OCI-LY7 (cell line): Measurements from ENCODE around the gene UNC13A. TPM values are rescaled to one million over a fixed set of nuclear protein-coding genes. Genes with fewer than 3 reads are reported as not detected.

Source experiments
- BruUV-seq: library from RNA; stranded (reverse); fragments of 400-500 nt; replicated peaks from 2 replicates; lab custom pipeline; 2021; lab: Mats Ljungman, UMichigan
- CTCF ChIA-PET: fragments of 300-600 bp; sonication (Branson Sonifier 250); formaldehyde crosslinking; loops from one replicate; lab custom pipeline; 2022; ENCODE audit warnings: antibody characterized with exemption; ENCODE audit not compliant: unreplicated experiment; lab: Charles Lee
- POLR2A ChIA-PET: fragments of 300-600 bp; sonication (Branson Sonifier 250); formaldehyde crosslinking; loops from one replicate; lab custom pipeline; 2022; ENCODE audit warnings: antibody characterized with exemption; lab: Charles Lee
- DNase-seq: peaks from one replicate; pipeline ENCODE4 v3.0.0-alpha.2; 2015; ENCODE audit warnings: low spot score
- H2AFZ ChIP-seq: fragments of 200-600 bp; sonication (generic), shearing (Covaris generic); 2 replicates; pipeline ENCODE4 v1.6.1; 2014; ENCODE audit warnings: mild to moderate bottlenecking, antibody characterized with exemption, low read length, moderate library complexity
- H3K27ac ChIP-seq: fragments of 200-600 bp; sonication (generic); 2 replicates; pipeline ENCODE4 v1.5.1; 2014; ENCODE audit warnings: mixed run types, low read depth, mild to moderate bottlenecking, moderate library complexity, low read length, inconsistent platforms; ENCODE audit not compliant: poor library complexity, severe bottlenecking
- H3K36me3 ChIP-seq: fragments of 200-600 bp; sonication (generic); 2 replicates; pipeline ENCODE4 v1.6.1; 2014; ENCODE audit warnings: mild to moderate bottlenecking, antibody characterized with exemption, low read length, moderate library complexity, mixed read lengths; ENCODE audit not compliant: insufficient read depth
- H3K4me1 ChIP-seq: fragments of 200-600 bp; sonication (generic); 2 replicates; pipeline ENCODE4 v1.5.1; 2014; ENCODE audit warnings: mild to moderate bottlenecking, low read length; ENCODE audit not compliant: insufficient read depth, poor library complexity, severe bottlenecking
- H3K4me2 ChIP-seq: fragments of 200-600 bp; sonication (generic); 2 replicates; pipeline ENCODE4 v1.6.1; 2014; ENCODE audit warnings: mild to moderate bottlenecking, low read length
- H3K4me3 ChIP-seq: fragments of 200-600 bp; sonication (generic); 2 replicates; pipeline ENCODE4 v1.5.1; 2014; ENCODE audit warnings: mild to moderate bottlenecking, low read depth, low read length; ENCODE audit not compliant: poor library complexity, severe bottlenecking
- H3K79me2 ChIP-seq: fragments of 200-600 bp; sonication (generic); 2 replicates; pipeline ENCODE4 v1.6.1; 2016; ENCODE audit warnings: low read depth, mild to moderate bottlenecking, low read length, moderate library complexity, mixed read lengths; ENCODE audit not compliant: insufficient read depth
- H3K9me2 ChIP-seq: fragments of 200-600 bp; sonication (generic); 2 replicates; pipeline ENCODE4 v1.6.1; 2016; ENCODE audit warnings: mild to moderate bottlenecking, low read length, mixed read lengths; ENCODE audit not compliant: insufficient read depth
- H3K9me3 ChIP-seq: fragments of 200-600 bp; sonication (generic); 2 replicates; pipeline ENCODE4 v1.6.1; 2014; ENCODE audit warnings: mild to moderate bottlenecking, mixed run types, low read length, mixed read lengths
- H4K20me1 ChIP-seq: fragments of 200-600 bp; sonication (generic); 2 replicates; pipeline ENCODE4 v1.6.1; 2014; ENCODE audit warnings: mild to moderate bottlenecking, antibody characterized with exemption, low read length, moderate library complexity, mixed read lengths; ENCODE audit not compliant: insufficient read depth
- EZH2phosphoT487 ChIP-seq: fragments of 200-600 bp; sonication (generic); IDR thresholded peaks from 2 replicates; pipeline ENCODE4 v1.6.1; 2018; ENCODE audit warnings: low read depth, borderline replicate concordance, mild to moderate bottlenecking, mixed run types, antibody characterized with exemption, low read length, moderate library complexity, mixed read lengths
- intact Hi-C: fragments of 100-400 bp; cut with micrococcal nuclease; formaldehyde crosslinking; loops from one replicate; pipeline ENCODE4 v1.10.0; 2022; ENCODE audit not compliant: unreplicated experiment
- total RNA-seq, 2 experiments: library from RNA; depleted of rRNA in 1 of 2; stranded (reverse); fragments of >200 nt in 1 of 2; shearing (Covaris generic) in 1 of 2; gene quantifications; 2 replicates each; pipeline ENCODE4 v1.2.3, GENCODE V29; 2014 to 2022
- TF ChIP-seq, protein P1 (sequence below): fragments of 200-600 bp; sonication (generic); conservative IDR thresholded peaks from 2 replicates; pipeline ENCODE4 v1.5.1; 2014; ENCODE audit warnings: mild to moderate bottlenecking, antibody characterized with exemption, low read length, moderate library complexity, mixed read lengths

Gene UNC13A
- total RNA-seq, 2 experiments from 2014 or later, result 0.72 to 0.92 TPM

DNA sequence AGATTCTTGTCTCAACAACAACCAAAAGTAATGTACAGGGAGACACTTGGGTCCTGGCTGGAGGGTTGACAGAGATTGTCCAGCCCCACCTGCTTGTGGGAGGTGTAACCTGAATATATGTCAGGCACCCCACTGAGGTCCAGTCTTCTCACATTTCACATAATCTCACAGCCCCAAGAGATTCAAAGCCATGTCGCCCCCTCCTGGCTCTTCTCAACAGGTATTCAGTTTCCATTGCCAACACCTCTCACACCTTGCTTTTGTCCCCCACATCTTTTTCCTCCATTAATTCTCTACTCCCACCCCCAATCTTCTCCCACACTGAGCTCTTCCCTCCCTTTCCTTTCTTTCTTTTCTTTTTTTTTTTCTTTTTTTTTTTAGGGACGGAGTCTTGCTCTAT lies 11.2 kb downstream of the UNC13A start:
- Histone ChIP-seq H3K27ac (no peak overlapping the region), H3K79me2 (no peaks in the 10 kb centered on the region), H3K4me3 (no peak overlapping the region), H3K9me3 (no peaks in the 10 kb centered on the region), H3K4me2 (no peak overlapping the region), H3K36me3 (no peaks in the 10 kb centered on the region), H3K4me1 (no peaks in the 10 kb centered on the region), H4K20me1 (no peaks in the 10 kb centered on the region), H3K9me2 (no peaks in the 10 kb centered on the region), H2AFZ (no peak overlapping the region)
- TF ChIP-seq, protein P1, sequence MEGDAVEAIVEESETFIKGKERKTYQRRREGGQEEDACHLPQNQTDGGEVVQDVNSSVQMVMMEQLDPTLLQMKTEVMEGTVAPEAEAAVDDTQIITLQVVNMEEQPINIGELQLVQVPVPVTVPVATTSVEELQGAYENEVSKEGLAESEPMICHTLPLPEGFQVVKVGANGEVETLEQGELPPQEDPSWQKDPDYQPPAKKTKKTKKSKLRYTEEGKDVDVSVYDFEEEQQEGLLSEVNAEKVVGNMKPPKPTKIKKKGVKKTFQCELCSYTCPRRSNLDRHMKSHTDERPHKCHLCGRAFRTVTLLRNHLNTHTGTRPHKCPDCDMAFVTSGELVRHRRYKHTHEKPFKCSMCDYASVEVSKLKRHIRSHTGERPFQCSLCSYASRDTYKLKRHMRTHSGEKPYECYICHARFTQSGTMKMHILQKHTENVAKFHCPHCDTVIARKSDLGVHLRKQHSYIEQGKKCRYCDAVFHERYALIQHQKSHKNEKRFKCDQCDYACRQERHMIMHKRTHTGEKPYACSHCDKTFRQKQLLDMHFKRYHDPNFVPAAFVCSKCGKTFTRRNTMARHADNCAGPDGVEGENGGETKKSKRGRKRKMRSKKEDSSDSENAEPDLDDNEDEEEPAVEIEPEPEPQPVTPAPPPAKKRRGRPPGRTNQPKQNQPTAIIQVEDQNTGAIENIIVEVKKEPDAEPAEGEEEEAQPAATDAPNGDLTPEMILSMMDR, result peak; percentile 71
- TF ChIP-seq EZH2phosphoT487, result no peak
- intact Hi-C loops, result no loop called here
- no TSS peak for BruUV-seq
- CTCF ChIA-PET, result interaction anchor here (0.6 kb wide), 1 partner anchor 70 kb away, joined by 6 read pairs; no protein-coding TSS in a partner anchor
- peak; percentile 47 for DNase-seq
- POLR2A ChIA-PET, result interaction anchor here (0.6 kb wide), 1 partner anchor 182 kb away, joined by 6 read pairs; no protein-coding TSS in a partner anchor

DNA sequence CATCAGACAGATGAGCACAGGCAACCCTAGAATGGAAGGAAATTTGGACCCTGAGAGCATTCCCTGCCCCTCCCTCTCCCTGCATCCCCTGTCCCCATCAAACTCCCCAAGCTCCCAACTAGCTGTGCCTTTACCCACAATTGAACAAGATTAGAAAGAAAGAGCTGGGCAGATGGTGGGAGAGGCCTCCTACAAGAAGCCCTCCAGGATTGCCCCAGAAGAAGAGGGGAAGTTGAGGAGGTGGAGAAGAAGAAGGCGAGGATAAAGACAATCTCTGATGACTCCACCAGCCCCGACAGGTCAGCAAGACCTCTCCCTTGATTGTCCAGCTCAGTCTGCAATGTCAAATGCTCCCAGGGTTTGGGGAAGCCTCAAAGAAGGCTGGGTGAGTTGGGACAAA lies 11.9 kb downstream of the UNC13A start:
- CTCF ChIA-PET, result no interaction called here
- Histone ChIP-seq H3K4me1 (no peaks in the 10 kb centered on the region), H3K4me2 (no peak overlapping the region), H3K79me2 (no peaks in the 10 kb centered on the region), H3K9me2 (no peaks in the 10 kb centered on the region), H3K4me3 (no peak overlapping the region), H3K9me3 (no peaks in the 10 kb centered on the region), H4K20me1 (no peaks in the 10 kb centered on the region), H3K27ac (no peak overlapping the region), H2AFZ (no peak overlapping the region), H3K36me3 (no peaks in the 10 kb centered on the region)
- no TSS peak for BruUV-seq
- POLR2A ChIA-PET, result no interaction called here
- DNase-seq, result no peak
- TF ChIP-seq, protein P1, result no peak
- TF ChIP-seq EZH2phosphoT487, result no peak
- intact Hi-C loops, result no loop called here

DNA sequence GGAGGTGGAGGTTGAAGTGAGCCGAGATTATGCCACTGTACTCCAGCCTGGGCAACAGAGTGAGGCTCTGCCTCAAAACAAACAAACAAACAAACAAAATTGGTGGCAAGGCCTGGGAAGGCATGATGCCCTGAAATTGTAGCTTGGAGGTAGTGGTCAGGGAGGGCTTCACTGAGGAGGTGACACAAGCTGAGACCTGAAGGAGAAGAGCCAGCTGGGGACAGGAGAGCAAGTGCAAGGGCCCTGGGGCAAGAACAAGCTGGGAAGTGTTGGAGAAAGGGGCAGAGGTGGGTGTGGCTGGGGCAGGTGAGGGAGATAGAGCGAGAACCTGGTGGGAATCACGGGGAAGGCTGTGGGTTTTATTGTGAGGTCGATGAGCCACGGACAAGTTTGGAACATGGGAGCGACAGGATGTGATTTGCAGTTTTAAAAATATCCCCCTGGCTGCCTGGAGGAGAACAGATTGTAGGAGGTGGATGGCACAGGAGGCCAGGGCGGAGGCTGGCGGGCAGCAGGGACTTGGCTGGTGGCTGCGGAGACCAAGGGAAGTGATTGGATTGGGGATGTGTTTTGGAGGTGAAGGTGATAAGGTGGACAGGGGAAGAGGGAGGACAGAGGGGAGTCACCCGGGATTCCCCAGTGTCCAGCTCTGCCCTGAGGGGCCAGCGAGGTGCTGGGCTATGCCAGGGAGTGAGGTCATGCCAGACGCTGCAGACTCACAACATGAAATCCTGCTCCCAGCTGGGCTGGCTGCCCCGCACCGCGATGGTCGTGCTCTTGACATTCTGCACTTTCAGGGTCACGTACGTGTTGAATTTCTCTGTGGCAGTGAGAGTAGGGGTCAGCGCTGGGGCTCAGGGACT lies 14.0 kb downstream of the UNC13A start:
- CTCF ChIA-PET, result no interaction called here
- H2AFZ ChIP-seq, result no peak overlapping the region
- TF ChIP-seq, protein P1, result no peak
- TF ChIP-seq EZH2phosphoT487, result no peak
- H4K20me1 ChIP-seq, result no peaks in the 10 kb centered on the region
- POLR2A ChIA-PET, result no interaction called here
- no peaks in the 10 kb centered on the region for H3K79me2 ChIP-seq
- H3K36me3 ChIP-seq, result no peaks in the 10 kb centered on the region
- H3K27ac ChIP-seq, result no peak overlapping the region
- H3K4me2 ChIP-seq, result no peak overlapping the region
- intact Hi-C loops, result no loop called here
- H3K9me2 ChIP-seq, result no peaks in the 10 kb centered on the region
- no peak for DNase-seq
- BruUV-seq, result no TSS peak
- no peak overlapping the region for H3K4me3 ChIP-seq
- H3K4me1 ChIP-seq, result no peaks in the 10 kb centered on the region
- H3K9me3 ChIP-seq, result no peaks in the 10 kb centered on the region
